Measurements from ENCODE around the gene ICE2. TPM values are rescaled to one million over a fixed set of nuclear protein-coding genes. Genes with fewer than 3 reads are reported as not detected.

Gene ICE2
- total and polyA plus RNA-seq, 2 of the 4 experiments (the other 2 are of a cell fraction), result 14.7 to 21.1 TPM

- H3K27me3 ChIP-seq (ENCODE audit: control insufficient read depth, insufficient read depth, low read length), result no peaks in the 10 kb centered on the region
- H2BK120ac ChIP-seq (ENCODE audit: low read depth, low read length), result no peak overlapping the region
- in situ Hi-C loops (cut with MboI; ENCODE audit: low sequenced_read_pairs), result loop anchor here (25.0 kb wide), 1 partner anchor 742 kb away; the partner anchor contains the start of gene BNIP2
- H4K91ac ChIP-seq (ENCODE audit: insufficient read depth, low read depth, low read length), result no peak overlapping the region
- peaks cover 6 to 15% of the 10 kb centered on the region in 2 experiments for H3K79me1 ChIP-seq (ENCODE audit: low read depth in 1 of 2, low read length in 2 of 2)
- no peak overlapping the region for H3K4ac ChIP-seq (ENCODE audit: low read depth, low read length)
- no peak overlapping the region for H3K27ac ChIP-seq (ENCODE audit: insufficient read depth, low read length)
- no peak for ATAC-seq (ENCODE audit: low read depth)
- no peak overlapping the region for H3K9ac ChIP-seq (ENCODE audit: low read depth, low read length)
- no peak for TF ChIP-seq CEBPB (IDR thresholded peaks at IDR 0.05; ENCODE audit: low read depth, low read length)
- TF ChIP-seq RFX5 (IDR thresholded peaks at IDR 0.05; ENCODE audit: low read depth, low read length), result no peak
- no peak for TF ChIP-seq RAD21 (IDR thresholded peaks at IDR 0.05; ENCODE audit: low read length)
- TF ChIP-seq RCOR1 (IDR thresholded peaks at IDR 0.05; ENCODE audit: insufficient replicate concordance, low read length), result no peak
- TF ChIP-seq ELK1 (IDR thresholded peaks at IDR 0.05; ENCODE audit: borderline replicate concordance, low read depth, low read length), result no peak
- TF ChIP-seq BHLHE40 (IDR thresholded peaks at IDR 0.05; ENCODE audit: low read depth, low read length), result no peak
- TF ChIP-seq MAFK (IDR thresholded peaks at IDR 0.05; ENCODE audit: low read depth, low read length), result no peak
- no peak for TF ChIP-seq CHD1 (IDR thresholded peaks at IDR 0.05; ENCODE audit: low read depth, low read length)
- TF ChIP-seq MXI1 (IDR thresholded peaks at IDR 0.05; ENCODE audit: borderline replicate concordance, low read depth, low read length), result no peak
- TF ChIP-seq, protein P1, sequence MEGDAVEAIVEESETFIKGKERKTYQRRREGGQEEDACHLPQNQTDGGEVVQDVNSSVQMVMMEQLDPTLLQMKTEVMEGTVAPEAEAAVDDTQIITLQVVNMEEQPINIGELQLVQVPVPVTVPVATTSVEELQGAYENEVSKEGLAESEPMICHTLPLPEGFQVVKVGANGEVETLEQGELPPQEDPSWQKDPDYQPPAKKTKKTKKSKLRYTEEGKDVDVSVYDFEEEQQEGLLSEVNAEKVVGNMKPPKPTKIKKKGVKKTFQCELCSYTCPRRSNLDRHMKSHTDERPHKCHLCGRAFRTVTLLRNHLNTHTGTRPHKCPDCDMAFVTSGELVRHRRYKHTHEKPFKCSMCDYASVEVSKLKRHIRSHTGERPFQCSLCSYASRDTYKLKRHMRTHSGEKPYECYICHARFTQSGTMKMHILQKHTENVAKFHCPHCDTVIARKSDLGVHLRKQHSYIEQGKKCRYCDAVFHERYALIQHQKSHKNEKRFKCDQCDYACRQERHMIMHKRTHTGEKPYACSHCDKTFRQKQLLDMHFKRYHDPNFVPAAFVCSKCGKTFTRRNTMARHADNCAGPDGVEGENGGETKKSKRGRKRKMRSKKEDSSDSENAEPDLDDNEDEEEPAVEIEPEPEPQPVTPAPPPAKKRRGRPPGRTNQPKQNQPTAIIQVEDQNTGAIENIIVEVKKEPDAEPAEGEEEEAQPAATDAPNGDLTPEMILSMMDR (conservative IDR thresholded peaks at IDR 0.05; ENCODE audit: low read depth, low read length), result no peak
- TF ChIP-seq SMC3 (IDR thresholded peaks at IDR 0.05; ENCODE audit: low read depth, low read length), result no peak
- TF ChIP-seq POLR2A (IDR thresholded peaks at IDR 0.05; ENCODE audit: low read depth, low read length), result no peak
- TF ChIP-seq, protein P2, sequence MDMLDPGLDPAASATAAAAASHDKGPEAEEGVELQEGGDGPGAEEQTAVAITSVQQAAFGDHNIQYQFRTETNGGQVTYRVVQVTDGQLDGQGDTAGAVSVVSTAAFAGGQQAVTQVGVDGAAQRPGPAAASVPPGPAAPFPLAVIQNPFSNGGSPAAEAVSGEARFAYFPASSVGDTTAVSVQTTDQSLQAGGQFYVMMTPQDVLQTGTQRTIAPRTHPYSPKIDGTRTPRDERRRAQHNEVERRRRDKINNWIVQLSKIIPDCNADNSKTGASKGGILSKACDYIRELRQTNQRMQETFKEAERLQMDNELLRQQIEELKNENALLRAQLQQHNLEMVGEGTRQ (IDR thresholded peaks at IDR 0.05; ENCODE audit: low read depth, low read length), result no peak
- no peak for TF ChIP-seq NFE2L2 (IDR thresholded peaks at IDR 0.05; ENCODE audit: low read depth, low read length)
- no peak for TF ChIP-seq FOS (IDR thresholded peaks at IDR 0.05; ENCODE audit: low read depth, low read length)
- TF ChIP-seq MAZ (IDR thresholded peaks at IDR 0.05; ENCODE audit: borderline replicate concordance, low read depth, low read length), result no peak
- H2BK5ac ChIP-seq (ENCODE audit: low read depth, low read length, poor library complexity, severe bottlenecking), result no peak overlapping the region
- H2BK20ac ChIP-seq (ENCODE audit: low read depth, low read length), result no peak overlapping the region
- intact Hi-C loops (cut with micrococcal nuclease), result no loop called here
- H4K20me1 ChIP-seq (ENCODE audit: insufficient read depth, low read length), result peaks cover 3% of the 10 kb centered on the region; the same call in 1 of the 2 replicates
- no peak overlapping the region for H3K4me3 ChIP-seq (ENCODE audit: insufficient read depth, low read depth, low read length)
- no peak overlapping the region for H3K23ac ChIP-seq (ENCODE audit: low read depth, low read length)
- no TSS peak for BruUV-seq (replicated peaks)
- no peaks in the 10 kb centered on the region for H3K9me3 ChIP-seq (ENCODE audit: control insufficient read depth, insufficient read depth, low read length)
- no peak overlapping the region for H2AFZ ChIP-seq (replicated peaks; ENCODE audit: low read length, poor library complexity)
- H3K4me1 ChIP-seq (ENCODE audit: control insufficient read depth, insufficient read depth, low read length), result peaks cover 3% of the 10 kb centered on the region; the same call in 1 of the 2 replicates
- no CpG with 5 or more reads among the region's 1 CpG for WGBS, 2 experiments (ENCODE audit: extremely low coverage in 2 of 2, insufficient read length in 1 of 2)
- CTCF ChIA-PET, result no interaction called here
- H3K56ac ChIP-seq (ENCODE audit: extremely low read depth, insufficient read depth, low read length), result no peak overlapping the region
- no peak overlapping the region for H4K8ac ChIP-seq (ENCODE audit: low read depth in 2 of 2, low read length in 2 of 2)
- H3K4me2 ChIP-seq (ENCODE audit: low read depth, low read length), result no peak overlapping the region
- peaks cover 9% of the 10 kb centered on the region; the same call in 1 of the 2 replicates for H3K36me3 ChIP-seq (ENCODE audit: control insufficient read depth, insufficient read depth, low read length)
- no peak overlapping the region for H2BK15ac ChIP-seq (ENCODE audit: low read depth, low read length)
- no peak overlapping the region for H2AK5ac ChIP-seq (ENCODE audit: low read depth, low read length)
- peaks cover 3% of the 10 kb centered on the region; the same call in 1 of the 2 replicates for H3K9me1 ChIP-seq (ENCODE audit: insufficient read depth, low read length)
- no peak for DNase-seq
- no peak overlapping the region for H3K14ac ChIP-seq (replicated peaks; ENCODE audit: low read depth, low read length)
- no peak overlapping the region for H4K5ac ChIP-seq (ENCODE audit: low read depth, low read length)
- no peak overlapping the region for H3K18ac ChIP-seq (ENCODE audit: low read depth, low read length)
- POLR2A ChIA-PET (ENCODE audit: unreplicated experiment), result no interaction called here
- dilution Hi-C loops (cut with HindIII; ENCODE audit: low sequenced_read_pairs, unreplicated experiment), result no loop called here
- no peak overlapping the region for H2AK9ac ChIP-seq (replicated peaks; ENCODE audit: low read depth, low read length, poor library complexity)
Measured at GRCh38 chr15:60428935-60429334, 50.0 kb downstream of the ICE2 start.

Data from IMR-90 (cell line).